GM12864 (cell line): ENCODE data around the gene HENMT1.
"Not testable (repeated sequence)": the region's sequence is repeated elsewhere in the genome, so short reads cannot be mapped to it uniquely, and the experiment has no call there.

ENCODE experiments used
- DNase-seq: peaks from one replicate; pipeline ENCODE4 v3.0.0-alpha.2; 2011; ENCODE audit warnings: low read depth
- H3K4me3 ChIP-seq: 2 replicates; pipeline ENCODE4 v1.5.1; 2011; ENCODE audit warnings: mild to moderate bottlenecking, low read depth, low read length, control low read depth
- TF ChIP-seq, protein P1 (sequence below): IDR thresholded peaks from 2 replicates; pipeline ENCODE4 v1.5.1; 2011; ENCODE audit warnings: low read depth, mild to moderate bottlenecking, moderate library complexity, low read length, control low read depth, inconsistent platforms; ENCODE audit errors: missing control alignments

The HENMT1 gene

DNA sequence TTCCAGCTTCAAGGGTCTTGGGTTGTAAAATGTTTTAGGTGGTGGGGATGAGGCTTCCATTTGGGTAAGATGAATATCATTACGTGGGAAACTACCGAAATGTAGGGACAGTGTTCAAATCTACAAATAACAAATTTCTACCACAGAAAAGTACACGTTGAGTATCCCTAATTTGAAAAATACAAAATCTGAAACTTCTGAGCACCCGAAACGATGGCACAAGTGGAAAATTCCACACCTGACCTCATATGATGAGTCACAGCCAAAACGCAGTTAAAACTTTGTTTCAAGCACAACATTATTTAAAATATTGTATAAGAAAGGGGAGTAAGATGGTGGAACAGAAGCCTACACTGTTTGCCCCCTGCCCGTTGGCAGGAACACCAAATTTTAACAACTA lies 8.8 kb upstream of the HENMT1 start:
- TF ChIP-seq, protein P1, sequence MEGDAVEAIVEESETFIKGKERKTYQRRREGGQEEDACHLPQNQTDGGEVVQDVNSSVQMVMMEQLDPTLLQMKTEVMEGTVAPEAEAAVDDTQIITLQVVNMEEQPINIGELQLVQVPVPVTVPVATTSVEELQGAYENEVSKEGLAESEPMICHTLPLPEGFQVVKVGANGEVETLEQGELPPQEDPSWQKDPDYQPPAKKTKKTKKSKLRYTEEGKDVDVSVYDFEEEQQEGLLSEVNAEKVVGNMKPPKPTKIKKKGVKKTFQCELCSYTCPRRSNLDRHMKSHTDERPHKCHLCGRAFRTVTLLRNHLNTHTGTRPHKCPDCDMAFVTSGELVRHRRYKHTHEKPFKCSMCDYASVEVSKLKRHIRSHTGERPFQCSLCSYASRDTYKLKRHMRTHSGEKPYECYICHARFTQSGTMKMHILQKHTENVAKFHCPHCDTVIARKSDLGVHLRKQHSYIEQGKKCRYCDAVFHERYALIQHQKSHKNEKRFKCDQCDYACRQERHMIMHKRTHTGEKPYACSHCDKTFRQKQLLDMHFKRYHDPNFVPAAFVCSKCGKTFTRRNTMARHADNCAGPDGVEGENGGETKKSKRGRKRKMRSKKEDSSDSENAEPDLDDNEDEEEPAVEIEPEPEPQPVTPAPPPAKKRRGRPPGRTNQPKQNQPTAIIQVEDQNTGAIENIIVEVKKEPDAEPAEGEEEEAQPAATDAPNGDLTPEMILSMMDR, result no peak
- no peak for DNase-seq
- no peak overlapping the region for H3K4me3 ChIP-seq

DNA sequence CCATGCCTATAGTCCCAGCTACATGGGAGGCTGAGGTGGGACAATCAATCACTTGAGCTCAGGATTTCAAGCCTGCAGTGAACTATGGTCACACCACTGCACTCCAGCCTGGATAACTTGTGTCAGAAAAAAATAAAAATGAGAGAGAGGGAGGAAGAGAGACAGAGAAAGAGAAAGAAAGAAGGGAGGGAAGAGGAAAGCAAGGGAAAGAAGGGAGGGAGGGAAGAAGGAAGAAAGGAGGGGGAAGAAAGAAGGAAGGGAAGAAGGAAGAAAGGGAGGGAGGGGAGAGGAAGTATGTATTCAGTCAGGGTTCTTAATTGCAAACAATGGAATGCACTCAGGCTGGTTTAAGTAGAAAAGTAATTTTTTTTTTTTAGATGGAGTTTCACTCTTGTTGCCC lies 7.9 kb upstream of the HENMT1 start:
- TF ChIP-seq, protein P1, result no peak
- no peak overlapping the region for H3K4me3 ChIP-seq
- no peak for DNase-seq

DNA sequence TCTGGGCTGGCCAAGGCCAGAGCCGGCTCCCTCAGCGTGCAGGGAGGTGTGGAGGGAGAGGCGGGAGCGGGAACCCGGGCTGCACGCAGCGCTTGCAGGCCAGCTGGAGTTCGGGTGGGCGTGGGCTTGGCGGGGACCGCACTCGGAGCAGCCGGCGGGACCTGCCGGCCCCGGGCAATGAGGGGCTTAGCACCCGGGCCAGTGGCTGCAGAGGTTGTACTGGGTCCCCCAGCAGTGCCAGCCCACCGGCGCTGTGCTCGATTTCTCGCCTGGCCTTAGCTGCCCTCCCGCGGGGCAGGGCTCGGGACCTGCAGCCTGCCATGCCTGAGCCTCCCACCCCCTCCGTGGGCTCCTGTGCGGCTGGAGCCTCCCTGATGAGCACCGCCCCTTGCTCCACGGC lies 6.5 kb upstream of the HENMT1 start:
- not testable (repeated sequence) for DNase-seq

DNA sequence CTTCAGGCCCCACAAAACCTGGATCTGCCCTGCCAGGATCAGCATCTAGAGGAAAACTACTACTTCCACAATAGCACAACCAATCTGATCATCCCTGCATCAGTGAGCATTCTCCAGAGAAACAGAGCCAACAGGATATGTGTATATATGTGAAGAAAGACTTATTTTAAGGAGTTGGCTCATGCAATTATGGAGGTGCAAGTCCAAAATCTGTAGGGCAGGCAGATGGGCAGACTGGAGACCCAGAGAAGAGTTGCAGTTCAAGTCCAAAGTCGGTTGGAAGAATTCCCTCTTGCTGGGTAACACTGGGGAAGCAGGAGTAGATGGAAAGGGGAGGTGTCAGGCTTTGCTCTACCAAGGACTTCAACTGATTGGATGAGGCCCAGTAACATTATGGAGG lies 4.9 kb upstream of the HENMT1 start:
- TF ChIP-seq, protein P1, result no peak
- H3K4me3 ChIP-seq, result no peak overlapping the region
- no peak for DNase-seq

More for the DNA sequence above, 6.5 kb upstream of the HENMT1 start:
- not testable (repeated sequence) for H3K4me3 ChIP-seq

DNA sequence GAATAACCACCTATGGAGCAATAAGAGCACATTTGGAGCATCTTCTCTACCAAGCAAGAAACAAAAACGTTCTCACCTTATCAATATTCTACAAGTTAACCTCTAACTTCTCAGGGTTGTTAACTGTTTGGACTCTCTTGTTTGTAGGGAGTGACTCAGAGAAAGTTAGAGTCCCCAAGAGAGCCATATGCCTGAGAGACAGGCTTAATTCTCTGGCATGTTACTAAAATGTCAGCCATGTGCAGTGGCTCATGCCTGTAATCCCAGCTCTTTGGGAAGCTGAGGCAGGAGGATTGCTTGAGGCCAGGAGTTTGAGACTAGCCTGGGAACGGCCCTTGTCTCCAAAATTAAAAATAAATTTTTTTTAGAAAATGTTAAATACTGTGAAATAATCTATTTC lies 4.2 kb upstream of the HENMT1 start:
- DNase-seq, result no peak
- no peak overlapping the region for H3K4me3 ChIP-seq
- TF ChIP-seq, protein P1, result no peak

DNA sequence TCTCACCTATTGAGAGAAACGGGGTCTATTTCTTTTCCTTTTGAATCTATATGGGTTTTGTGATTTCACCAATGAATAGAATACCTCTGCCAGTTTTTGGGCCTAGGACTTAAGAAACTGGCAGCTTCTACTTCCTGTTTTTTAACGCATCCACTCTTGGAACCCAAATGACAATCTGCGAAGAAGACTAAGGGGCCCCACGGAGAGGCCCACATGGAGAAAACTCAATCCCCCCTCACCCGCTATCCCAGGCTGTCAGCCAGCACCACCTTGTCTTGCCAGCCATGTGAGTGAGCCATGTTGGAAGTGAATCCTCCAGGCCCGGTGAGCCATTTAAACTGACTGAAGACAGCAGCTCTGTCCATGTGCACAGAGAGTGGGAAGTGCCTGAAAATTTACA lies 3.6 kb upstream of the HENMT1 start:
- no peak for DNase-seq
- TF ChIP-seq, protein P1, result no peak
- no peak overlapping the region for H3K4me3 ChIP-seq

DNA sequence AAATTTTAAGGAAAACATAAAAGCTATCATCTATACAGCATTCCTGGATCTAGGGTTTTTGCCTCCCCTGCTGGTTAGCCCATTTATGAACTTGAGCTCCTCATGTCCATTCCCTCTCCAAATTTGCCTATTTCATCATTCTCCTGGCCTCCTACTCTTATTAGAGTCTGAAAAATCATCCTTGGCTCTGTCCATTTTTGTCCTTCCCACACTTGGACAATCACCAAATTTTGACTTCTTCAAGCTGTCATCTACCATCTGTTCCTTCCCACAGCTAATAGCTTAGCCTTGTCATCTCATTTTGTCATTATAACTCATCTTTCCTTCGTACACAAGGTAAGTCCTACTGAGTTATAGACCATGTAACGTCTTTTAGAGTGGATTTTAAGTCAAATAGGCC lies 2.2 kb upstream of the HENMT1 start:
- TF ChIP-seq, protein P1, result no peak
- no peak overlapping the region for H3K4me3 ChIP-seq
- no peak for DNase-seq
